Transverse colon (tissue), 4 donors: ENCODE measurements around the gene SMIM21. TPM values are rescaled to one million over a fixed set of nuclear protein-coding genes. Genes with fewer than 3 reads are reported as not detected.

Experiments used
- DNase-seq: peaks from one replicate; pipeline ENCODE4 v3.0.0-alpha.2; 2019
- H3K27ac ChIP-seq, 4 donors: fragments of 200-600 bp; sonication (generic); 2 replicates each; pipeline ENCODE4 v1.5.1; 2016 to 2018; ENCODE audit warnings: inconsistent platforms in 4 of 4
- H3K27me3 ChIP-seq: fragments of 200-600 bp; sonication (generic); 2 replicates; pipeline ENCODE4 v1.5.1; 2017; ENCODE audit warnings: inconsistent platforms
- H3K36me3 ChIP-seq, 4 donors: fragments of 200-600 bp; sonication (generic); 2 replicates each; pipeline ENCODE4 v1.5.1; 2017 to 2019; ENCODE audit warnings: inconsistent platforms in 4 of 4
- H3K4me1 ChIP-seq, 4 donors: fragments of 200-600 bp; sonication (generic); 2 replicates each; pipeline ENCODE4 v1.5.1; 2017 to 2020; ENCODE audit warnings: inconsistent platforms in 4 of 4
- H3K4me3 ChIP-seq, 4 donors: fragments of 200-600 bp; sonication (generic); 1 replicate in 1 of 4; 2 replicates in 3 of 4; pipeline versions ENCODE4 v1.5.1 to v1.6.1; 2017 to 2019; ENCODE audit warnings: inconsistent platforms in 4 of 4
- H3K9me3 ChIP-seq, 2 donors: fragments of 200-600 bp; sonication (generic); 2 replicates each; pipeline ENCODE4 v1.5.1; 2017 to 2019; ENCODE audit warnings: inconsistent platforms in 2 of 2
- CTCF ChIP-seq, 5 experiments: fragments of 200-600 bp in 3 of 5; fragments of 450-650 bp in 2 of 5; sonication (generic) in 3 of 5; IDR thresholded peaks; 1 replicate in 2 of 5; 2 replicates in 3 of 5; pipeline ENCODE4 v1.5.1; 2016 to 2017; ENCODE audit warnings: antibody characterized with exemption in 5 of 5, inconsistent platforms in 3 of 5, mild to moderate bottlenecking in 2 of 5, moderate library complexity in 1 of 5
- EP300 ChIP-seq: sonication (generic); formaldehyde crosslinking; IDR thresholded peaks from one replicate; pipeline ENCODE4 v1.6.1; 2017; ENCODE audit warnings: antibody characterized with exemption, low read depth
- POLR2A ChIP-seq: fragments of 450-650 bp; IDR thresholded peaks from one replicate; pipeline ENCODE4 v1.6.1; 2016; ENCODE audit warnings: antibody characterized with exemption, mild to moderate bottlenecking, moderate library complexity
- POLR2AphosphoS5 ChIP-seq, 3 donors: sonication (generic); formaldehyde crosslinking; IDR thresholded peaks; one replicate each; pipeline ENCODE4 v1.6.1; 2016; ENCODE audit warnings: antibody characterized with exemption in 3 of 3
- WGBS, 2 donors: methylation state at CpG; one replicate each; pipeline ENCODE4 v1.1.5; 2018; ENCODE audit warnings: low coverage in 1 of 2; 5-methylcytosine and 5-hydroxymethylcytosine counted together
- in situ Hi-C, 4 donors: fragments of 200-750 bp; cut with MboI; loops; one replicate each; pipeline versions ENCODE4 v1.15.0 to v1.15.1; 2017; ENCODE audit warnings: low sequenced_read_pairs in 3 of 4, low pct_ligation_motif_present in 1 of 4, low pct_unique_long_range_greater_than_20kb in 1 of 4
- intact Hi-C: fragments of 100-400 bp; cut with DNase I; formaldehyde crosslinking; loops from one replicate; pipeline ENCODE4 v1.15.1; 2023; ENCODE audit warnings: low total_unique reads
- total RNA-seq, 4 donors: library from RNA; depleted of rRNA; stranded (reverse); fragments of >200 nt; gene quantifications; one replicate each; pipeline ENCODE4 v1.1.0, GENCODE V29; 2016

Gene SMIM21
- total RNA-seq, 4 donors from 2014 or later: not detected

- Histone ChIP-seq H3K9me3 (no peaks in the 10 kb centered on the region), H3K4me3 (no peak overlapping the region), H3K27ac (no peak overlapping the region), H3K36me3 (no peaks in the 10 kb centered on the region), H3K4me1 (no peaks in the 10 kb centered on the region), H3K27me3 (no peaks in the 10 kb centered on the region)
- TF ChIP-seq EP300: no peak
- TF ChIP-seq CTCF (IDR thresholded peaks at IDR 0.05): no peak
- TF ChIP-seq POLR2AphosphoS5 (IDR thresholded peaks at IDR 0.05): no peak
- TF ChIP-seq POLR2A: no peak
- intact Hi-C loops (no loop called here), in situ Hi-C loops (no loop called here)
- WGBS, 2 donors: 94% methylated on average over 17 of the region's 17 CpGs; no CpG with 5 or more reads in 1 of the 2 donors
- DNase-seq: no peak
These were observed 58.3 kb downstream of the SMIM21 start for GRCh38 chr18:75369026-75369721.

- no peak overlapping the region for H3K27ac ChIP-seq
- in situ Hi-C loops: no loop called here
- intact Hi-C loops: no loop called here
- no peak for TF ChIP-seq EP300
- TF ChIP-seq POLR2AphosphoS5 (IDR thresholded peaks at IDR 0.05): no peak
- TF ChIP-seq POLR2A: no peak
- TF ChIP-seq CTCF (IDR thresholded peaks at IDR 0.05): no peak
- no peak overlapping the region for H3K4me3 ChIP-seq
- H3K9me3 ChIP-seq: no peaks in the 10 kb centered on the region
- DNase-seq: no peak
- WGBS, 2 donors: 40 to 61% methylated on average over 1 of the region's 1 CpG
- no peaks in the 10 kb centered on the region for H3K4me1 ChIP-seq
- no peaks in the 10 kb centered on the region for H3K36me3 ChIP-seq
- no peaks in the 10 kb centered on the region for H3K27me3 ChIP-seq
These were observed 61.7 kb downstream of the SMIM21 start for GRCh38 chr18:75365837-75366236.

- TF ChIP-seq POLR2AphosphoS5 (IDR thresholded peaks at IDR 0.05) (no peak), CTCF (IDR thresholded peaks at IDR 0.05) (no peak), POLR2A (no peak), EP300 (no peak)
- H3K36me3 ChIP-seq: no peaks in the 10 kb centered on the region
- 89% methylated on average over 7 of the region's 7 CpGs; no CpG with 5 or more reads in 1 of the 2 donors for WGBS, 2 donors
- intact Hi-C loops: no loop called here
- H3K27ac ChIP-seq: no peak overlapping the region
- in situ Hi-C loops: no loop called here
- H3K27me3 ChIP-seq: no peaks in the 10 kb centered on the region
- H3K9me3 ChIP-seq: no peaks in the 10 kb centered on the region
- H3K4me1 ChIP-seq: no peaks in the 10 kb centered on the region
- no peak for DNase-seq
- H3K4me3 ChIP-seq: no peak overlapping the region
These were observed 62.3 kb downstream of the SMIM21 start for GRCh38 chr18:75365254-75365629.

- Histone ChIP-seq H3K27ac (no peak overlapping the region), H3K9me3 (no peaks in the 10 kb centered on the region), H3K27me3 (no peaks in the 10 kb centered on the region), H3K4me3 (no peak overlapping the region), H3K36me3 (no peaks in the 10 kb centered on the region), H3K4me1 (no peaks in the 10 kb centered on the region)
- intact Hi-C loops (no loop called here), in situ Hi-C loops (no loop called here)
- 71 to 100% methylated on average over 1 to 13 of the region's 13 CpGs for WGBS, 2 donors
- no peak for DNase-seq
- TF ChIP-seq EP300 (no peak), POLR2AphosphoS5 (IDR thresholded peaks at IDR 0.05) (no peak), CTCF (IDR thresholded peaks at IDR 0.05) (no peak), POLR2A (no peak)
These were observed 62.8 kb downstream of the SMIM21 start for GRCh38 chr18:75364512-75365253.
